Eye (tissue), 1 donor: ENCODE measurements around the gene FGF8.

Experiments used
- DNase-seq: peaks from one replicate; pipeline ENCODE4 v3.0.0-alpha.2; 2015

The FGF8 gene

DNA sequence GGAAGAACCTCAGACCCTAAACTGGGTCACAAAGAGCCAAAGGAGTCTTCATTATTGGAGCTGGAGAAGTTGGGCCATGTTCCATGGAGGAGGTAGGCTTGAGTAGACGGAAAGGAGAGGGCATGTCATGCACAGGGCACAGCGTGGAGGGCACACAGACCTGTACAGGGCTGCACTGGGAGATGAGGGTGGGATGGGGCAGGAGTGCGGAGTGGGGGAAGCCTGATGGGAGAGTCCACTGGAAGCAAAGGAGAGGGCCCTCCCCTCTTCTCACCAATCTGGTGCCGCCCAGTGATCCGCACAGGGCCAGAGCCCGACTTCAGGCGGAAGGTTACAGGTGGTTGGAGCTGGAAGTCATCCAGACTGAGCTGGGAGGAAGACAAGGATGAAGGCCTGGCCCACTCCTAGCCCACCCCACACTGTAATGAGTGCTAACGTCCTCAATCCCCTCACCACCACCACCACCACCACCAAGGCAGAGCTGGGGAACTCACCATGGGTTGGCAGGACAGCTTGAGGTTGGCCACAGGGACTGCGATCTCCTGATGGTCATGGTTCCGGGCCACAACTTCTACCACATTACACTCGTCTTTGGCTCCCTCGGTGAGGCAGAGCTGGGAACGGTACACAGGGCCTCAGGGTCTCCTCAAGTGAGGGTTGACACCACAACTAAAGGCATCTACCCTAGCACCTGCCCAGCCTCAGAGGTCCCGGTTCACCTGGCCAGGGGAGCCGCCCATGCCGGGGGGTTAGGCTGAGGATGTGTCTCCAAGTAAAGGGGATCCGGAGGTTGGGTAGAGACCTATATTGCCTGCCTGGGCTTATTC, 6.3 kb upstream of the FGF8 start:
- no peak for DNase-seq

- no peak for DNase-seq
Observed at GRCh38 chr10:101781655-101781983, 5.7 kb upstream of the FGF8 start.

- DNase-seq, result peak; percentile 85
Observed at GRCh38 chr10:101780818-101781654, 5.1 kb upstream of the FGF8 start.

DNA sequence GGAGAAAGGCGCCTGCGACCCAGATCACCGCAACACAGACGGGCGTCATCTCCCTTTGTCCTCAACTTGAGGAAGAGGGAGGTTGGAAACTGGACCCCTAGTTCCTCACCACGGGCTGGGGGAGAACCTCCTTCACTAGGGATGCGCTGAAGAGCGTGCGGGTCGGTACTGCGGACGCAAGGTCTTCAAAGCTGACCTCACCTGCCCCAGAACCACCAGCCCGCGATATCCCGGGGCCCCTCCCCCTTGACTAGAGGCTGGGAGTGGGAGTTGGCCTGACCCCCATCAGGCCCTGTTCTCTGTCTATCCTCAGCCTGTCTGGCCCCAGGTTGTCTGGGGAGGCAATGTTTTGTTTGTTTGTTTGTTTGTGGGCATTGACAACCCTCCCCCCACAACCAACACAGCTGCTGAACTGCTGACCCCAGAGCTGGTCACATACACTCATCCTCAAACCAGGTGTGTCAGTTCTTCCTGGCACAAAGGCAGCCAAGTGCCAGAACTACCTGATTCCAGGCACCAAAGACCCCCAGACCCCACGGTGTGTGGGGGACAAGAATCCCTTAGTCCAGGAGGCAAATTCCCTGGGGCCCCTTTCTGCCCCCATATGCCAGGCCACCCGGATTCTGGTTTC, 4.4 kb upstream of the FGF8 start:
- DNase-seq, result no peak

GRCh38 chr10:101779544-101780186, 3.8 kb upstream of the FGF8 start:
- DNase-seq, result peak; percentile 92

DNA sequence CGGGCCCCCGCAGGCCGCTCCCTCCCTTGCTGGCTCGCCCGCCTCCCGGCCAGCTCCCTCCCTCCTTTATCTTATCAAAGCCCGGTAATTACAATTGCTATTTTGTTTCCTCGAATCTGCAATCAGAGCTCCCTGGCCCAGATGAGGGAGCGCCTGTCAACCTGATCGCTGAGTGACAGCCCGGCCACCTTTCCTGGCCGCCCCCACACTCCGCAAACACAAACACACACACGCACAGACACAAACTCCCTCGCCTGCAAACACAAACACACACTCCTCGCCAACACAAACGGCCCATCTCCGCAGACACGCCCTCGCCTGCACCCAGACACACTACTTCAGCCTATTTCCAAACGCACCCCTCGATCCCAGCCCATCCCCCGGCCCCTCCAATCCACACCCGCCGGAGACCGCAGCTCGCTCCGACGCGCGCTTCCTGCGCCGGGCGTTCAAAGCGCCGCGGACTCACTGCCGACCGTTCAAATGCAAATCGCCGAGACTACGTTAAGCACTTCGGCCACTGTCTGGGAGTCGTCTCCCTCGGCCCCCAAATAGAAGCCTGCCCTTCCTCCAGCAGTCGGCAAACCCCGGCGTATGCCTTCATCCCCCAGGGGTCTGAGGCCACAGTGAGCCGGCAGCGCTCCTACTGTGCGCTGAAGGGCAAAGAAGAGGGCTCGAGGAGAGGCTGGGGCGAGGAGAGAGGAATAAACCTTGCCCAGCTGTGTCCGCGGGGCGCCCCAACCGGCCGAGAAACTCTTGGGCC, 3.0 kb upstream of the FGF8 start:
- DNase-seq, result peak; percentile 78

DNA sequence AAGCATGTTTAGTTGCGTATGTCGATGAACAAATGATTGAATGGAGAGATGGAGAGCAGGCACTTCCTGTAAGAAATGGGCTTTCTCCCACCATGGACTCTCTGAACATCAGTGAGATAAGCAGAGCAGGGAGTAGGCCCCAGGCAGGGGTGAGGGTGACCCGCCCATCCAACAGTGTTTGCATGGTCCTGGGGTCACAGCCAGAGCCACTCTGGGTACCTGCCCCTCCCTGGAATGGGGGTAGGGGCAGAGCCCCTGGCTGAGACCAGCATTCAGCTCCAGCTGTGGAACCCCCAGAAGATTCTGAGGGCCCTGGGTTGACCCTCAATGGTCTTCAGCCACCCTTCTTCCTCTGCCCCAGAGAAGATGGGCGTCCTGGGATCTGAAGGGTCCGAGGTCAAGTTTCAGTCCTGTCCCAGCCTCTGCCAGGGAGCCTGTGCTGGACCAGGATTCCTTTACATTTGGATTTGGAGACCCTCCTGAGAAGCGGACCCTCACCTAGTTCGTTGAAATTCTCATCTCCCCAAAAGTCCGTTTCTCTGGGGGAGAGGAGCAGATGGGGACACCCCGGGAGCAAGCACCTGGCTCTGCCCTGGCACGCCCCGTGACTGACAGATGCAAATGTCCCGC, 2.4 kb upstream of the FGF8 start:
- no peak for DNase-seq

GRCh38 chr10:101777619-101778145, 1.8 kb upstream of the FGF8 start:
- no peak for DNase-seq

DNA sequence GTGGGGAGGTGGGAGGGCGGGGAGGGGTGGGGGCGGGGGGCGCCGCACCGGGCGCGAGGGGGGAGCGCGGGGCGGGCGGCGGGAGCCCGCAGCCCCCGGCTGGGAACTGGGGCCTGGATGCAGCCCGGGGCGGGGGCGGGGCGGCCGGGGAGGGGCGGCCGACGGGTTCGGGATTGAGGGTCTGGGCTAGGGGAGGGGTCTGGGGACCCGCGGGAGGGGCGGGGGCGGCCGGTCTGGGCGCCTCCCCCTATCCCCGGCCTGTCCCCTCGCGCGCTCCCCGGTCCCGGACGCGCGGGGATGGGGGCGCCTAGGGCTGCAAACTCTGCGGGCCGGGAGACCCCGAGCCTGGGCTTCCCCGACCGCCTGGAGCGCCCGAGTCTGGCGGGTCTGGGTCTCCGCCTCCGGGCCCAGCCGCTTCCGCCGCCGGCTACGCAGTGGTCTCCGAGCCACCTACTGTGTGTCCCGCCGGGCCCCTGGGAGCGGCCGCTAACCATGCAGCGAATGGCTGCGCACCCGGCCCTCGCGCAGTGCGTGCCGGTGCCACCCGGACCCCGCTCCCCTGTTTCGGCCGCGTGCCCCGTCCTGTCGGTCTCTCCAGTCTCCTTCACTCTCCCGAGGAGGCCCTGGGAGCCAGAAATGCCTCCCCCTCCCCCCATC, 375 bp upstream of the FGF8 start:
- DNase-seq, result peak; percentile 28

- DNase-seq, result peak; percentile 40
Observed at GRCh38 chr10:101774589-101775272, 1.2 kb downstream of the FGF8 start.

GRCh38 chr10:101773923-101774588, 1.9 kb downstream of the FGF8 start:
- peak; percentile 49 for DNase-seq

GRCh38 chr10:101772895-101773761, 2.8 kb downstream of the FGF8 start:
- no peak for DNase-seq

DNA sequence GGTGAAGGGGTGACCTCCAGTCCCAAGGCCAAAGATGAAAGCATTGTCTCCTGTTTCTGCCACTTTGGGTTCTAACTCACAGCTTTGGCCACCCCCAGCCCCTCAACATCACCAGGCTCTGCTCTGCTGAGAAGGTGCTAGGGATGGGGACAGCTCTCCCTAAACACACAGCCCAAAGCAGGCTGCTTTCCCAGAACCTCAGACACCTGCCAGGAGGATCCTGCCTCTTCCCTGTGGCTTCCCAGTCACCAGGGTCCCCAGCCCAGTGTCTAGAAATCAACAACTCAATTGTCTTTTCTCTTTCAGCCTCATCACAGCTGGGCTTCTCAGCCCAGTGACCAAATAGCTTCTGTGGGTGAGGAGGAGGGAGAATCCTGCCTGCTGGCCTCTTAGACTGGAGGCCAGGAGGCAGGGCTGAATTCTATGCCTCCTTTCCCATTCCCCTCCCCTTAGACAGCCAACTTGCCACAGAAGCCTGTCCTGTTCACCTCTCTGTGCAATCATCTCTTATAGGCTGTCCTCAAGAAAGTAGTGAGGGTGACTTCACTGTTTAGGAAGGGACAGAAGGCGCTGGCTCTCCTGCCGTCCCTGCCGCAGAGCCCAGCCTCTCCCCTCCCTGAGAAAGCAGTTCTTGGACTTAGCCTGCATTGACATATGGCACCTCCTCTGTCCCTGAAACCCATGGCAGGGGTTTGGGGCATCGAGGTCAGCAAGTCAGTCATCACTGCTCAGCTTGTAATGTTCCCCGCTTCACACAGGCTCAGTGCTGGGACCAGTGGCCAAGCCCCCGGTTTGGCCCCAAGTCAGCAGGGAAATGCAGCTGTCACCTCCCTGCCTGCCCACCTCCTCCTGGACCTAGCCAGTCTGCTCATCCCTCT, 3.7 kb downstream of the FGF8 start:
- DNase-seq, result no peak

- DNase-seq, result no peak
Observed at GRCh38 chr10:101771380-101771779, 4.5 kb downstream of the FGF8 start.

DNA sequence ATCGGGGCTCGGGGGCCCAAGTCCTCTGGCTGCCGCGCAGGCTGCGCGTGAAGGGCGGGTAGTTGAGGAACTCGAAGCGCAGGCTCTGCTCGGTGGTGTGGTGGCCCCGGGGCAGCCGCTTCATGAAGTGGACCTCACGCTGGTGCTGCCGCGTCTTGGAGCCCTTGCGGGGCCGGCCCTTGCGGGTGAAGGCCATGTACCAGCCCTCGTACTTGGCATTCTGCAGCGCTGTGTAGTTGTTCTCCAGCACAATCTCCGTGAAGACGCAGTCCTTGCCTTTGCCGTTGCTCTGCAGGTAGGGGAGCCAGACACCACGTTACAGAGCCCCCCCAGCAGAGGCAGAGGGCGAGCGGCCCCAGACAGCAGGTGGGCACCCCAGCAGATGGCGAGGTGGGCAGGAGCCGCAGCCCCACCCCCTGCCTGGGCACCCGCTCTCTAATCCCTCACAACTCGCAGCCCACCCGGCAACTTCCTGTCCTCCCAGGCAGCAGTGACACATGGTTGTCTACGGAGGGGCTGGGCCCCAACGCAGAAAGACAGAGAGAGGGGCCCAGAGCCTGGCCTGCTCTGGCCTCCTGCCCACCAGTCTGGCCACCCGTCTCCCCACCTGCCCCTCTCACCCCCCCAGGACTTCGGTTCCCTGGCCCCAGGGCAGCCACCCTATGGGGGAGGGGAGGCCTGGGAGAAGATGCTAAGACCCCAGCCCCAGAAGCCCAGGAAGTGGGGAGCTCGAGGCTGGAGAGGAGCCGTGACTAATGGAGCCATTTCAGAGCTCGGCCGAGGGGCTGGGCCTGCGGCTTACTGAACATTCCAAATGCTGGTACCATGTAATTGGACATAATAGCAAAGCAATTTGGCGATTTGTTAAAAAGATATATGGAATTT, 5.3 kb downstream of the FGF8 start:
- no peak for DNase-seq

GRCh38 chr10:101769541-101770180, 6.3 kb downstream of the FGF8 start:
- DNase-seq, result no peak
